Activated T-cell treated with anti-CD3 and anti-CD28 coated beads for 4 hours (primary cell): ENCODE results near the gene BFAR.
"Not testable (repeated sequence)": the region's sequence is repeated elsewhere in the genome, so short reads cannot be mapped to it uniquely, and the experiment has no call there.

Experiments used
- DNase-seq: peaks from one replicate; pipeline ENCODE4 v3.0.0-alpha.2; 2020

The BFAR gene

DNA sequence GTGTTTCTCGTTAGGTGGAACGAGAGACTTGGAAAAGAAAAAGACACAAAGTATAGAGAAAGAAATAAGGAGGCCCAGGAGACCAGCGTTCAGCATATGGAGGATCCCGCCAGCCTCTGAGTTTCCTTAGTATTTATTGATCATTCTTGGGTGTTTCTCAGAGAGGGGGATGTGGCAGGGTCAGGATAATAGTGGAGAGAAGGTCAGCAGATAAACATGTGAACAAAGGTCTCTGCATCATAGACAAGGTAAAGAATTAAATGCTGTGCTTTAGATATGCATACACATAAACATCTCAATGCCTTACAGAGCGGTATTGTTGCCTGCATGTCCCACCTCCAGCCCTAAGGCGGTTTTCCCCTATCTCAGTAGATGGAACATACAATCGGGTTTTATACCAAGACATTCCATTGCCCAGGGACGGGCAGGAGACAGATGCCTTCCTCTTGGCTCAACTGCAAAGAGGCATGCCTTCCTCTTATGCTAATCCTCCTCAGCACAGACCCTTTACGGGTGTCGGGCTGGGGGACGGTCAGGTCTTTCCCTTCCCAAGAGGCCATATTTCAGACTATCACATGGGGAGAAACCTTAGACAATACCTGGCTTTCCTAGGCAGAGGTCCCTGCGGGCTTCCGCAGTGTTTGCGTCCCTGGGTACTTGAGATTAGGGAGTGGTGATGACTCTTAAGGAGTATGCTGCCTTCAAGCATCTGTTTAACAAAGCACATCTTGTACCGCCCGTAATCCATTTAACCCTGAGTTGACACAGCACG lies 3.6 kb downstream of the BFAR start:
- not testable (repeated sequence) for DNase-seq

DNA sequence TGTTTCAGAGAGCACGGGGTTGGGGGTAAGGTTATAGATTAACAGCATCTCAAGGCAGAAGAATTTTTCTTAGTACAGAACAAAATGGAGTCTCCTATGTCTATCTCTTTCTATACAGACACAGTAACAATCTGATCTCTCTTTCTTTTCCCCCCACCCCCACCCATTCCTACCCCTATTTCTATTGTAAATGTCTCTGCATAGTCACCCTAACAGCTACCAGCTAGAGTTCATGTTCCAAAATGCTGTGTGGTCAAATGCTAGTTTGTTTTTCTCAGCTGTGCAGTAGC lies 4.1 kb downstream of the BFAR start:
- not testable (repeated sequence) for DNase-seq

DNA sequence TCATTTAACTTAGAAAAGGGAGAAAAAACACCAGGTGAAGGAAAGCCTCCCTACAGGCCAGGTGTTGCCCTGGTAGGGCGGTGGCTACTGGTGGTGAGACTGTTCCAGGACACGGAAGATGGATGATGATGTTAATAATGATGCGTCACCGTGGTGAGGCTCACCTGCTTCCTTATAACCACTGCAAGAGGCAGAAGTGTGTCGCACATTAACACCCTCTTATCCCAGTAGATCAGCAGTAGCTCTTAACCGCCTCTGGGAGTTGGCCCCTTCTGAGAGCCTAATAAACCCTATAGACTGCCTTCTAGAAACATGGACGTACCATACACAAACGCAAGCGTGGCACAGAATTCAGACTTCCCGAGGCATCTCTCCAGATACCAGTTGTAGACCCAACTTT lies 7.8 kb downstream of the BFAR start:
- DNase-seq = no peak

DNA sequence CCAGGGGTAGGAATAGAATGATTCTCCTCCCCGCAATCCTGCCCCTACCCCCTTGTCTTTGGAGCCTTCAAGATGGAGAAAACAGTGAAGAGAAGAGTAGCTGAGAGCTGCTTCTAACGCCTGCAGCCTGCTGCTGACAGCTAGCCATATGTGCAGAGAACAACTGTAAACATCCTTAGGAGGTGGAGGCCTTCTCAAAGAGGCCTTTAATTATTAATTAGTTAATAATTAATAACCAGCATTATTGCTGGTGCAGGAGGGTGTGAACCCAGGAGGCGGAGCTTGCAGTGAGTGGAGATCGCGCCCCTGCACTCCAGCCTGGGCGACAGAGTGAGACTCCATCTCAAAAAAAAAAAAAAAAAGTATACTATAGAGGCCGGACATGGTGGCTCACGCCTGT lies 8.5 kb downstream of the BFAR start:
- no peak for DNase-seq

DNA sequence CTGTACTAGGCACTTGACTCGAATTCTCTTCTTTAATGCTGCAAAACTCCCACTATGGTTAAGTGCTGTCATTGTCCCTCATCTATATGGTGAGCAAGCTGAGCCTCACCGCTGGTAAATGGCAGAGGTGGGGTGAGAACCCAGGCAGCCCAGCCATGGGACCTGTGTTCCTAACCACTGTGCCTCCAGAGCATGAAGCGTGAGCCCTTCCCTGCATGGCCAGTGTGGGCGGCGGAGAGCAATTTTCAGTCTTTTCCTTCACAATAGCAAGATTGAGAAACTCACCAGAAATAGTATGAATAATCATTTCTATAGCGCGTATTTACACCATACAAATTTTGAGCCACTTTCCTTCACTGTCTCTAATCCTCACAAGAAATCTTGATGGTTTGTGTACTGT lies 9.2 kb downstream of the BFAR start:
- no peak for DNase-seq

DNA sequence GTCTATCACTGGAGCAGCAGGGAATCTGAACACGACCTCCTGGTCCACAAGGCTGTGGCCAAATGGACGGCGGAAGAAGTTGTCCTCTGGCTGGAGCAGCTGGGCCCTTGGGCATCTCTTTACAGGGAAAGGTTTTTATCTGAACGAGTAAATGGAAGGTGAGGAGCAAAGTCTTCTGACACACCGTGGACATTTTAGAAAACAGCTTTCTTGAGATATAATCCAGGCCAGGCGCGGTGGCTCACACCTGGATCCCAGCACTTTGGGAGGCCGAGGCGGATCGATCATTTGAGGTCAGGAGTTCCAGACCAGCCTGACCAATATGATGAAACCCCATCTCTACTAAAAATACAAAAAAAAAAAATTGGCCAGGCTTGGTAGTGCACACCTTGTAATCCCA lies 17.1 kb downstream of the BFAR start:
- no peak for DNase-seq

DNA sequence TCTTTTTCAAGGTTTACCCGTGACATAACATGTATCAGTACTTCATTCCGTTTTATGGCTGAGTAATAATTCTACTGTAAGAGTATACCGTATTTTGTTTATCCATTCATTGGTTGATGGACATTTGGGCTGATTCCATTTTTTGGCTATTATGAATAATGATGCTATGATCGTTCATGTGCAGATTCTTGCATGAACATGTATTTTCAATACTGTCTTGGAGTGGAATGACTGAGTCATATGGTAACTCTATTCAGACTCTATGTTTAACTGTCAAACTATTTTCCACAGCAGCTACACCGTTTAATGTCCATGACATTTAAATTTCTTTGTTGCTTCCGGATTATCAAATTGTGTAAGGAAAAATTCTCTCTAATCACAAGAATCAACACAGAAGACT lies 17.9 kb downstream of the BFAR start:
- no peak for DNase-seq

DNA sequence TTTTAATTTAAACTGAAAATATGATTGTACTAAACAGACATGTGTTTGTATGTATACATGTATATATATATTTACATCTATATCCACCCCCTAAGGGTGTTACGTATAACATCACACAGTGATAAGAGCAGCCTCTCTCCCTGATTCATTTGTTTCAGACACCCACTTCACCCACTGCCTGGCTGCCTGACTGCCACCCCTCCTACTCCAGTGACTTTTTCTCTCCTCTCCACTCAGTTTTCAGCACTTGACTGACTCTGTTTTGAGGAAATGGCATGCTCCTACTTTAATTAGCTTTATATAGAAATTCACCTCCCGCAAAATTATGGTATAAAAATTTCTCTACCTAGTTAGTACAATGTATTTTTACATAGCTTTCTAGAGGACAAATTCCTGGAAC lies 20.0 kb downstream of the BFAR start:
- DNase-seq = no peak

DNA sequence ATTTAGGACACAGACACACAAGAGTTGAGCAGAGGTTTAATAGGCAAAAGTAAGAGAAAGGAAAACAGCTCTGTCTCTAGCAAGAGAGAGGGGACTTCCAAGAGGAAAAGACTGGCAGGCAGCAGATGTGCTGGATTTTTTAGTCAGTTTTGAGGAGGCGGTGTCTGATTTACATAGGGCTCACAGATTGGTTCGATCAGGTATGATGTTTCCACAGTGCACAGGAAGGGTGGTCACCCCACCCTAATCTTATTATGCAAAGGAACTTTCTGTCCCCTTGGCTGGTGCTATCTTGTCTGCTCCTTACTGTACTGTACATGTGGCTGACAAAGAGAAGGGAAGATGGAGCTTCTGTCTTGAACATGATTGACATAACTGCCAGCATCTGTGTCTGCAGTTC lies 25.3 kb downstream of the BFAR start:
- DNase-seq = no peak

DNA sequence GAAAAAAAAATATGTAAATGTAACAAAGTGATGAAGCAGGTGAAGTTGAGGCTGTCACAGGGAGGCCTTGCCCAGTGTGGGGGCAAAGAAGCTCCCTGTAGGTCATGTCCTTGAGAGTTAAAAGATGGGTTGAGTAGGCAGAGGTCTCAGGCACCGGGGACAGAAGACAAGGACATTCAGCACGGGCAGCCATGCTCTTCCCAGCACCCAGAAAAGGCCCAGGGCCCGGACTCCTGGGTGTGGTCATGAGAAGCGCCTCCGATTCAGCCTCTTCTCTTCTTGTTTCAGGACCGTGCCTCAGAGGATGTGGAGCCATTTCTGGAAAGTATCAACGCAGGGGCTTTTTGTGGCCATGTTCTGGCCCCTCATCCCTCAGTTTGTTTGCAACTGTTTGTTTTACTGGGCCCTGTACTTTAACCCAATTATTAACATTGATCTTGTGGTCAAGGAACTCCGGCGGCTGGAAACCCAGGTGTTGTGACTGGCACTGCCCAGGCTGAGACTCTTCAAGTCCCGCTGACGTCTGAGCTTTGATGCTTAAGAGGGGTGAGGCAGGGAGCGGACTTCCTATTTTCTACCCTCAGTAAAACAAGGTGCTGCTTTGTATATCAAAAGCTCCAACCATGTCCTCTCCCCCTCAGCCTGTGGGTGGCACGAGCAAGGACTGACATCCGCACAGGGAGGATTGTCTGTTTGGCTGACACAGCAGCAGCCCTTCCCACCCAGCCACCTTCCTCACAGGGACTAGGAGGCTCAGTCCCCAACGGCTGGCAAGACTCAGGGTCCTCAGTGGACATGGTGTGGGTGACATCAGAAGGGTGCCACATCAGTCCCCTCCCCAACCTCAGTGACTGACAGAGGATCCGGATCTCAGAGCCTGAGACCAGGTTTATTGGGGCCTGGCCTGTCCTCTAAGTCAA lies 34.9 kb downstream of the BFAR start:
- DNase-seq = no peak

DNA sequence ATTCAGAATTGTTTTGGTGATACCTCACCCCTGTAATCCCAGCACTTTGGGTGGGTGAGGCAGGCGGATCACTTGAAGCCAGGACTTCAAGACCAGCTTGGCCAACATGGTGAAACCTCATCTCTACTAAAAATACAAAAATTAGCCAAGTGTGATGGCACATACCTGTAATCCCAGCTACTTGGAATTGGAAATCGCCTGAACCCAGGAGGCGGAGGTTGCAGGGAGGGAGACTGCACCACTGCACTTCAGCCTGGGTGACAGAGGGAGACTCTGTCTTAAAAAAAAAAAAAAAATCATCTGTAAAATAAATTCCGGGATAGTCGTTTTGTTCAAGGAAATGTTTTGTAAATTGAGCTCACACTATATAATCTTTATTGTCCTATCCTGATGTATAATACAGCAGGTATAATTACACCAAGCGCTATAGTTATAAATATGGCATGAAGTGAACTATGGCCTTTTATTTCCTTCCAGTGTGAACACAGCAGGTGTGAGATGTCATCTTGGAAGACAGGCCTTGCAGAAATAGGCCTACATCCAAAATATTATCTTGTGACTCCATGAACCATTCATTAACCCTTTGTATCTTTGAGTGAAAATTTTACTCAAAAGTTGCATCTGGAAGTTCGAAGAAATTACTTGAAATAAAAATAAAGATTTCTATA lies 35.9 kb downstream of the BFAR start:
- no peak for DNase-seq

DNA sequence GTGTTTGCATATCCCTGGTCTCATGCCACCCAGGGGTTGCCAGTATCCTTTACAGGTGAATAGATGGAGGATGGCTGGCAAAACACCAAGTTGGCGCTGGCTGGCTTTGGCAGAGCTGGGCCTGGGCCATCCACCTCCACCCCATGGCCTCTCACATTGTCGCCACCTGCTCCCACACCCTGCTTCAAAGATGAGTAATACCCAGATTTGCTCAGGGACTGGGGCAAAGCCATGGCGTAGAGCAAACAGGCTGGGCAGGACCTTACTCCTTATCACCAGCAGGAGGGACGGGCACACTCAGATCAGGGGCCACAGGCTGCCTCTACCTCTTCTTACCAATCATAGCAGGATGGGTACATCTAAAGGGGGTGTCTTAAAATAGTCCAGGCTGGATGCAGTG lies 37.0 kb downstream of the BFAR start:
- DNase-seq = no peak

DNA sequence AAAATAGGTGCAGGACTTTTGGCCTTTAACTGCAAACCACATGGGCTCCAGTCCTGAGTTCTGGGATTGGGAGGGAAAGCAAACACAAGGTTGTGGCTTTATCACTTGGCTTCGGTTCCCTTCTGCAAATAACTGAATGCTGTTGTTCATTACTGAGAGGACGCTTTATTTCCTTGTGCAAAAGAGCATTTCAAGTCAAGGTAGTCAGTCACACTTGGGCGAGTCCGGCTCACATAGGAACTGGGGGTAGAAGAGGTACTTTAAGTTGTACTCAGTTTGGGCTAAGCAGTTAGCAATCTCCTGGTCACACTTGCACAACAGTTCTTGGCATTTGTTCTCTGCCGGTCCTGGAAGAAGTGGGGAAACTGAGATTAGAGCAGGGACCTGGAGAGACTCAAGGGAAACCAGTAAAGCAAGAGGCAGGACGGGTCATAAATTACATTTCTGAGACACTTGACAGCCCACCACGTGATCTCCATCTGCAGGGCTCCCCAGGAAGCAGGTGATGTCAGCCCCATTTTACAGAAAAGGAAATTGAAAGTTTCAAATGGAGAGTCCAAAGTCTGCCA lies 39.7 kb downstream of the BFAR start:
- DNase-seq = no peak

DNA sequence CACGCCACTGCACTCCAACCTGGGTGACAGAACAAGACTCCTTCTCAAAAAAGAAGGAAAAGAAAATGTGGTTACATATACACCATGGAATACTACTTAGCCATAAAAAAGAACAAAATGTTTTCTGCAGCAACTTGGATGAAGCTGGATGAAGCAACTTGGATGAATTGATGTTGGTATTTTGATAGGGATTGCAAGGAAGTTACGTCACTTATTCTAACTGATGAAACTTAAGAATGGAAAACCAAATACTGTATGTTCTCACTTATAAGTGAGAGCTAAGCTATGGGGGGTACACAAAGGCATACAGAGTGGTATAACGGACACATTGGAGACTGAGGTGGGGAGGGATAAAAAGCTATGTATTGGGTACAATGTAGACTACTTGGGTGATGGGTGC lies 43.9 kb downstream of the BFAR start:
- DNase-seq = no peak

DNA sequence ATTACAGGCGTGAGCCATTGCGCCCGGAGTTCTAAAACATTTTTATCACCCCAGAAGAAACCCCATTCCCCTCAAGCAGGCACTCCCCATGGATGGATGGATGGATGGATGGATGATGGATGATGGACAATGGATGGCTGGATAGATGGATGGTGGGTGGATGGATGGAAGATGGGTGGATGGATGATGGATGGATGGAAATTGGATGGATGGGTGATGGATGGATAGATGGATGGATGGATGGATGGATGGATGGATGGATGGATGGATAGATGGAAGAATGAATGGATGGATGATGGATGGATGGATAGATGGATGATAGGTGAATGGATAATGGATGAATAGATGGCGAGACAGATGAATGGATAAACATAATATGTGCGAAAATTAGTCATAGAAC lies 44.9 kb downstream of the BFAR start:
- no peak for DNase-seq

DNA sequence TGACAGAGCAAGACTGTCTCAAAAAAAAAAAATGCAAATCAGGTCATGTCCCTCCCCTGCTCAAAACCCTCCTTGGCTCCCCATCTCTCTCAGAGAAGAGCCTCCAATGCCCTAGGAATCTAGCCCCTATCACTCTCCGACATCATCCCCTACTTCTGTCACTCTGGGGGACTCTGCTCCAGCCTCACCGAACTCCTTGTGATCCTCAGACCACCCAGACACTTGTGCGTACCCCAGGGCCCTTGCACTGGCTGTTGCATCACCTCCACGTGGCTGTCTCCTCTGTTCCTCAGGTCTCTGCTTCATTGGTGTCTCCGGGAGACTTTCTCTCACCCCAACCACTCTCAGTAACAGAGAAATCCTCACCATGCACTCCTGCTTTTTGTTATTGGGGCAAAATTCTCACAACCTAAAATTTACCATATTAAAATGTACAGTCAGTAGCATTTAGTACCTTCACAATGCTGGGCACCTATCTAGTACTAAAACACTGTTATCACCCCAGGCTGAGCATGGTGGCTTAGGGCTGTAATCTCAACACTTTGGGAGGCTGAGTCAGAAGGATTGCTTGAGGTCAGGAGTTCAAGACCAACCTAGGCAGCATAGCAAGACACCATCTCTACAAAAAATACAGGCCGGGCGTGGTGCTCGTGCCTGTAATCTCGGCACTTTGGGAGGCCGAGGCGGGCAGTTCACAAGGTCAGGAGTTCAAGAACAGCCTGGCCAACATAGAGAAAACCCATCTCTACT lies 46.2 kb downstream of the BFAR start:
- no peak for DNase-seq

DNA sequence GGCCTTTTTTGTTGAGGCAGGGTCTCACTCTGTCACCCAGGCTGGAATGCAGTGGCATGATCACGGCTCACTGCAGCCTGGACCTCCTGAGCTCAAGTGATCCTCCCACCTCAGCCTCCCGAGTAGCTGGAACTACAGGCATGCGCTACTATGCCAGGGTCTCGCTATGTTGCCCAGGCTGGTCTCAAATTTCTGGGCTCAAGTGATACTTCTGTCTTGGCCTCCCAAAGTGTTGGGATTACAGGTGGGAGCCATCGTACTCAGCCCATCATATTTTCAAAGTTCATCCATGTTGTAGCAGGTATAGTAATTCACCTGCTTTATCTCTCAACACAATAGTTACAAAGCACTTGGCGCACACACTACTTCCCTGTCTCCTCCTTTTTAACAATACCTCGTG lies 47.6 kb downstream of the BFAR start:
- DNase-seq = not testable (repeated sequence)

DNA sequence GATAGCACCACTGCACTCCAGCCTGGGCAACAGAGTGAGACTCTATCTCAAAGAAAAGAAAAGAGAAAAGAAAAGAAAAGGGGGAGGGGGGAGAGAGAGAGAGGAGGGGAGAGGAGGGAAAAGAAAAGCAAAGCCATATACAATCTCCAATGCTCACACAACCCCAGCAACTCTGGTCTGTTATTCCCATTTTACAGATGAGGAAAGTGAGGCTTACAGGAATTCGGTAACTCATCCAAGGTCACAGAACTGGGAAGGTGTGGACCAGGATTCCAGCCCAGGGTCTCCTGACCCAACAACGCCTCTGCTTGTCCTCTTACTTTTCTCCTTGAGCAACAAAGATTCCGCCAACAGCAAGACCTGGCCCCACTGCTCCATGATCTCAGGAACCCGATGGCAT lies 48.4 kb downstream of the BFAR start:
- DNase-seq = no peak

DNA sequence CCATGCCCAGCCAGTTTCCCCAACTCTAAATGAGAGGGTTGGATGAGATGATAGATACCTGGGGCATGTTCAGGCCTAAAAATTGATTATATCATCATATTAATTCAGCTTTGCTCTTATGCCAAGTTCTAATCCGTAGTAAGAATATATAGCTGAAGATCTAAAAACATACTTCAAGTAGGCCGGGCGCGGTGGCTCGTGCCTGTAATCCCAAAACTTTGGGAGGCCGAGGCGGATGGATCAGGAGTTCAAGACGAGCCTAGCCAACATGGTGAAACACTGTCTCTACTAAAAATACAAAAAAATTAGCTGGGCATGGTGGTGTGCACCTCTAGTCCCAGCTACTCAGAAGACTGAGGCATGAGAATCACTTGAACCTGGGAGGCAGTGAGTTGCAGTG lies 49.4 kb downstream of the BFAR start:
- no peak for DNase-seq

DNA sequence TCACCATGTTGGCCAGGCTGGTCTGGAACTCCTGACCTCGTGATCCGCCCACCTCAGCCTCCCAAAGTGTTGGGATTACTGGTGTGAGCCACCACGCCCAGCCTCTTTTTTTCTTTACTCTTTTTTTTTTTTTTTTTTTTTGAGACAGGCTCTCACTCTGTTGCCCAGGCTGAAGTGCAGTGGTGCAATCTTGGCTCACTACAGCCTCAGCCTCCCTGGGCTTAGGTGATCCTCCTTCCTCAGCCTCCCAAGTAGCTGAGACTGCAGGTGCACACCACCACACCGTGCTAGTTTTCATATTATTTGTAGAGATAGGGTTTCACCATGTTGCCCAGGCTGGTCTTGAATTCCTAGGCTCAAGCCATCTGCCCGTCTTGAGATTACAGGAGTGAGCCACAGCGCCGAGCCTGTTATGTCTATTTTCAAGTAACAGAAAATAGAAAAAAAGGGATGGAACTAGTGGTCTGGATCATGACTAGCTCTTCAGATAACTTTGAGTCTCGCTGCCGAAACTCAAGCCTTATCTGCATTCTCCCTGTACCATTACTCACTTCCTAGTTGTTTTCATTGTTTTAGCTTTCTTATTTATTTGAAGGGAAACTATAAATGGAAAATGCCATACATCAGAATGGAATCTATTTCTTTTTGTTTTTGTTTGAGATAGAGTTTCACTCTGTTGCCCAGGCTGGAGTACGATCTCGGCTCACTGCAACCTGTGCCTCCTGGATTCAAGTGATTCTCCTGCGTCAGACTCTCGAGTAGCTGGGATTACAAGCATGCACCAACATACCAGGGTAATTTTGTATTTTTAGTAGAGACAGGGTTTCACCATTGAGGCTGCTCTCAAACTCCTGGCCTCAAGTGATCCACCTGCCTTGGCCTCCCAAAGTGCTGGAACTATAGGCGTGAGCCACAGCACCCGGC lies 53.4 kb downstream of the BFAR start:
- not testable (repeated sequence) for DNase-seq

DNA sequence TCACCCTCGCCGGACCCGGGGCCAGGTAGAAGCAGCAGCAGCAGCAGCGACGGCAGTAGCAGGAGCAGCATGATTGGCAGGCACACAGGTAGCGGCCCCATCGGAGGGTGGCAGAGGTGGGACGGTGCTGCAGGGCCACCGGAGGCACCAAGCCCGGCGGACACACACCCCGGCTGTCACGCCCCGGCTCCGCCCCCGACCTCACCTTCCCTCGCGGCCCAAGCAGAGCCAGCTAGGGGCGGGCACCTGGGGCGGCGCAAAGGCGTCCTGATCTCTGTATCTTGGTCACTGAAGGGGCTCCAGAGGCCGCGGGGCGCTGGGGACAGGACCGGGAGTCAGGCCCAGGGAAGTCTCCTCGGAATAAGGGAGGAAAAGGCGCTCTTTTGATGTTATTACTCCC lies 61.4 kb downstream of the BFAR start, which contains the start of gene PLA2G10:
Gene PLA2G10 (minus strand): TSS at position 180 of the 400 bp plus-strand sequence. CDS start 79 bp downstream, at position 101.
- DNase-seq = not testable (repeated sequence)

DNA sequence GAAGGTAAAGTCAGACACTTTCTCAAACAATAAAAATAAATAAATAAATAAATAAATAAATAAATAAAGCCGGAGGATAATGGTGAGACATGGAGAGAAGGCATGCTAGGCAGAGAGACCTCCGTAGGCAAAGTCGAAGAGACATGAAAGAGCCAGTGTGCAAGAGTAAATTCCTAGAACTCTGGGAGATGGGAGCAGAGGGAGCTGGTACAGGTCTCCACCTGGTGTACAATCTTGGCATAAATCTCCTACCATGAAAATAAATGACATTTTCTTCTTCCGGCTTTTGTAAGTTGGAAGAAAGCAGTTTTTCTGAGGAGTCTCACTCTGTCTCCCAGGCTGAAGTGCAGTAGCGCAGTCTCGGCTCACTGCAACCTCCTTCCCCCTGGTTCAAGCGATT lies 69.1 kb downstream of the BFAR start:
- DNase-seq = not testable (repeated sequence)
